Panc1 (cell line): Measurements from ENCODE around the gene STK17B. TPM values are rescaled to one million over a fixed set of nuclear protein-coding genes. Genes with fewer than 3 reads are reported as not detected.

ENCODE experiments used
- ATAC-seq: fragments of 200-7000 bp; cut with Tn5 transposase; 2 replicates; pipeline ENCODE4 v1.9.1; 2020; ENCODE audit warnings: mild to moderate bottlenecking, moderate library complexity
- BruUV-seq: library from RNA; stranded (reverse); fragments of 400-500 nt; replicated peaks from 2 replicates; lab custom pipeline; 2021; lab: Mats Ljungman, UMichigan
- CTCF ChIA-PET: fragments of 300-600 bp; sonication (Branson Sonifier 250); formaldehyde crosslinking; loops from one replicate; lab custom pipeline; 2022; ENCODE audit warnings: antibody characterized with exemption; lab: Charles Lee
- POLR2A ChIA-PET: fragments of 300-600 bp; sonication (Branson Sonifier 250); formaldehyde crosslinking; loops from one replicate; lab custom pipeline; 2022; ENCODE audit warnings: antibody characterized with exemption; lab: Charles Lee
- DNase-seq: peaks from one replicate; pipeline ENCODE4 v3.0.0-alpha.2; 2010; ENCODE audit warnings: low read depth, low spot score
- H3K27ac ChIP-seq: 2 replicates; pipeline ENCODE4 v1.5.1; 2011; ENCODE audit warnings: mild to moderate bottlenecking, low read length, inconsistent platforms
- H3K27me3 ChIP-seq: fragments of 200-500 bp; sonication (Bioruptor generic); 2 replicates; pipeline ENCODE4 v1.6.0; 2014; ENCODE audit warnings: low read length, inconsistent platforms; ENCODE audit not compliant: control insufficient read depth, insufficient read depth
- H3K36me3 ChIP-seq: fragments of 200-500 bp; sonication (Bioruptor generic); 2 replicates; pipeline ENCODE4 v1.5.1; 2014; ENCODE audit warnings: inconsistent platforms, mild to moderate bottlenecking, low read length, moderate library complexity; ENCODE audit not compliant: control insufficient read depth, insufficient read depth
- H3K4me1 ChIP-seq: 2 replicates; pipeline ENCODE4 v1.5.1; 2011; ENCODE audit warnings: inconsistent platforms, mild to moderate bottlenecking, low read length, moderate library complexity; ENCODE audit not compliant: control insufficient read depth, insufficient read depth
- H3K4me3 ChIP-seq, 2 experiments: 2 replicates each; pipeline ENCODE4 v1.5.1; 2011 to 2012; ENCODE audit warnings: low read depth in 2 of 2, low read length in 2 of 2, mild to moderate bottlenecking in 2 of 2, inconsistent platforms in 1 of 2, moderate library complexity in 1 of 2
- H3K9me3 ChIP-seq: fragments of 200-500 bp; sonication (Bioruptor generic); 2 replicates; pipeline ENCODE4 v1.5.1; 2014; ENCODE audit warnings: low read depth, mild to moderate bottlenecking, inconsistent platforms, low read length, moderate library complexity; ENCODE audit not compliant: control insufficient read depth, insufficient read depth
- POLR2AphosphoS5 ChIP-seq: IDR thresholded peaks from 2 replicates; pipeline ENCODE4 v1.6.1; 2012; ENCODE audit warnings: mild to moderate bottlenecking, low read depth, low read length, moderate library complexity
- SIN3A ChIP-seq: IDR thresholded peaks from 2 replicates; pipeline ENCODE4 v1.6.1; 2012; ENCODE audit warnings: low read depth, mild to moderate bottlenecking, low read length, moderate library complexity, borderline replicate concordance; ENCODE audit not compliant: insufficient read depth
- TCF7L2 ChIP-seq: IDR thresholded peaks from 2 replicates; pipeline ENCODE4 v1.6.1; 2011; ENCODE audit warnings: mild to moderate bottlenecking, low read depth, low read length, inconsistent platforms
- in situ Hi-C: cut with HindIII; loops from 2 replicates; pipeline ENCODE4 v1.10.0; 2016; ENCODE audit warnings: low sequenced_read_pairs, low pct_unique_long_range_greater_than_20kb
- intact Hi-C: fragments of 100-400 bp; cut with micrococcal nuclease; formaldehyde crosslinking; loops from one replicate; pipeline ENCODE4 v1.10.0; 2022; ENCODE audit not compliant: unreplicated experiment
- total RNA-seq: library from RNA; stranded (reverse); gene quantifications from one replicate; pipeline ENCODE4 v1.2.1, GENCODE V29; 2021; ENCODE audit not compliant: unreplicated experiment
- TF ChIP-seq, protein P1 (sequence below): fragments of 450-650 bp; IDR thresholded peaks from 2 replicates; pipeline ENCODE4 v1.5.1; 2017; ENCODE audit warnings: mild to moderate bottlenecking
- TF ChIP-seq, protein P2 (sequence below), 2 experiments: IDR thresholded peaks; 2 replicates each; pipeline ENCODE4 v1.6.1; 2011 to 2012; ENCODE audit warnings: low read depth in 2 of 2, control low read depth in 1 of 2, low read length in 1 of 2, mild to moderate bottlenecking in 1 of 2, moderate library complexity in 1 of 2; ENCODE audit not compliant: insufficient read depth in 1 of 2

The STK17B gene
- total RNA-seq, 1 experiment from 2014 or later, result 19.3 TPM

DNA sequence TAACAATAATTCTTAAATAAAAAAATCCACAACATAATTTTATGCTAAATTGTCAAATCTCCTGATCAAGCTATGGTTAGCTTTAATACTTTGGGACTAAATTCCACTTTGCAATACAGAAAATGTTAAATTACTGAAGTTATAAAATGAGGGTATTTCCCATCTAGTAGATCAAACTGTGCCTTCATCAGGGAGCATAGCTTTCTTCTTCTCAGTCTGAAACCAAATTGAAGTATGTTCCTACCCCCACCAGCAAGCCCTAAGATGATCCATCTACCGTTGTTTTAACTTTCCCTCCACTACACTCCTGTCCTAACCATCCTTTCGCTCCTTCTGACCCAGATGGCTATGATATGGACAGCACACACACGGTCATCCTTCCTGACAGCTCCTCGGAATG, 24.4 kb upstream of the STK17B start:
- ATAC-seq (no peak), DNase-seq (no peak)
- H3K36me3 ChIP-seq, result no peaks in the 10 kb centered on the region
- no peak overlapping the region for H3K27ac ChIP-seq
- no peaks in the 10 kb centered on the region for H3K4me1 ChIP-seq
- intact Hi-C loops (no loop called here), in situ Hi-C loops (no loop called here)
- ChIA-PET POLR2A (no interaction called here), CTCF (interaction anchor here (0.6 kb wide), 1 partner anchor 55 kb away, joined by 3 read pairs; no protein-coding TSS in a partner anchor)
- no peak overlapping the region for H3K4me3 ChIP-seq
- H3K9me3 ChIP-seq, result no peaks in the 10 kb centered on the region
- TF ChIP-seq TCF7L2 (no peak), SIN3A (no peak), POLR2AphosphoS5 (no peak)
- TF ChIP-seq, protein P1, sequence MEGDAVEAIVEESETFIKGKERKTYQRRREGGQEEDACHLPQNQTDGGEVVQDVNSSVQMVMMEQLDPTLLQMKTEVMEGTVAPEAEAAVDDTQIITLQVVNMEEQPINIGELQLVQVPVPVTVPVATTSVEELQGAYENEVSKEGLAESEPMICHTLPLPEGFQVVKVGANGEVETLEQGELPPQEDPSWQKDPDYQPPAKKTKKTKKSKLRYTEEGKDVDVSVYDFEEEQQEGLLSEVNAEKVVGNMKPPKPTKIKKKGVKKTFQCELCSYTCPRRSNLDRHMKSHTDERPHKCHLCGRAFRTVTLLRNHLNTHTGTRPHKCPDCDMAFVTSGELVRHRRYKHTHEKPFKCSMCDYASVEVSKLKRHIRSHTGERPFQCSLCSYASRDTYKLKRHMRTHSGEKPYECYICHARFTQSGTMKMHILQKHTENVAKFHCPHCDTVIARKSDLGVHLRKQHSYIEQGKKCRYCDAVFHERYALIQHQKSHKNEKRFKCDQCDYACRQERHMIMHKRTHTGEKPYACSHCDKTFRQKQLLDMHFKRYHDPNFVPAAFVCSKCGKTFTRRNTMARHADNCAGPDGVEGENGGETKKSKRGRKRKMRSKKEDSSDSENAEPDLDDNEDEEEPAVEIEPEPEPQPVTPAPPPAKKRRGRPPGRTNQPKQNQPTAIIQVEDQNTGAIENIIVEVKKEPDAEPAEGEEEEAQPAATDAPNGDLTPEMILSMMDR, result no peak
- TF ChIP-seq, protein P2, sequence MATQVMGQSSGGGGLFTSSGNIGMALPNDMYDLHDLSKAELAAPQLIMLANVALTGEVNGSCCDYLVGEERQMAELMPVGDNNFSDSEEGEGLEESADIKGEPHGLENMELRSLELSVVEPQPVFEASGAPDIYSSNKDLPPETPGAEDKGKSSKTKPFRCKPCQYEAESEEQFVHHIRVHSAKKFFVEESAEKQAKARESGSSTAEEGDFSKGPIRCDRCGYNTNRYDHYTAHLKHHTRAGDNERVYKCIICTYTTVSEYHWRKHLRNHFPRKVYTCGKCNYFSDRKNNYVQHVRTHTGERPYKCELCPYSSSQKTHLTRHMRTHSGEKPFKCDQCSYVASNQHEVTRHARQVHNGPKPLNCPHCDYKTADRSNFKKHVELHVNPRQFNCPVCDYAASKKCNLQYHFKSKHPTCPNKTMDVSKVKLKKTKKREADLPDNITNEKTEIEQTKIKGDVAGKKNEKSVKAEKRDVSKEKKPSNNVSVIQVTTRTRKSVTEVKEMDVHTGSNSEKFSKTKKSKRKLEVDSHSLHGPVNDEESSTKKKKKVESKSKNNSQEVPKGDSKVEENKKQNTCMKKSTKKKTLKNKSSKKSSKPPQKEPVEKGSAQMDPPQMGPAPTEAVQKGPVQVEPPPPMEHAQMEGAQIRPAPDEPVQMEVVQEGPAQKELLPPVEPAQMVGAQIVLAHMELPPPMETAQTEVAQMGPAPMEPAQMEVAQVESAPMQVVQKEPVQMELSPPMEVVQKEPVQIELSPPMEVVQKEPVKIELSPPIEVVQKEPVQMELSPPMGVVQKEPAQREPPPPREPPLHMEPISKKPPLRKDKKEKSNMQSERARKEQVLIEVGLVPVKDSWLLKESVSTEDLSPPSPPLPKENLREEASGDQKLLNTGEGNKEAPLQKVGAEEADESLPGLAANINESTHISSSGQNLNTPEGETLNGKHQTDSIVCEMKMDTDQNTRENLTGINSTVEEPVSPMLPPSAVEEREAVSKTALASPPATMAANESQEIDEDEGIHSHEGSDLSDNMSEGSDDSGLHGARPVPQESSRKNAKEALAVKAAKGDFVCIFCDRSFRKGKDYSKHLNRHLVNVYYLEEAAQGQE (IDR thresholded peaks at IDR 0.05; ENCODE audit: insufficient read depth in 1 of 2, low read depth in 2 of 2, low read length in 1 of 2), result no peak
- BruUV-seq, result no TSS peak
- H3K27me3 ChIP-seq, result no peaks in the 10 kb centered on the region

DNA sequence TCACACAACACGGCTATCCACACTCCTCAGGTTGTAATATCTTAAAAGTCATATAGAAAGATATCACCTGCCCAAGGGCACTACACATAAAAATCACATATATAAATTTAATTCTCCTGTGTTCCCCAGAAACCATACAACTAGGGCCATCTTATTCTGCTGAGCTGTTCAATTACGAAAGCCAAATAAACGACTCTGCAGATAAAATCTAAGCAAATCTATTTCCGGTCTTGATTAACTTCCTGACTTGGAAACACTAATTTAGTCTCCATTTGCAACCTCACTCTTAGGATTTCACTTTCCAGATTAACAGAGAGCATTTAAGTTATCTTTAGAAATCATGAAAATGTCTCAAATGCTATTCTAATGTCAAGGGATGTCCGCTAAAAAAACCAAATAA, 23.9 kb upstream of the STK17B start:
- CTCF ChIA-PET, result no interaction called here
- ATAC-seq, result no peak
- no peaks in the 10 kb centered on the region for H3K36me3 ChIP-seq

More for the DNA sequence above, 23.9 kb upstream of the STK17B start:
- intact Hi-C loops, result no loop called here
- BruUV-seq, result no TSS peak
- H3K27ac ChIP-seq, result no peak overlapping the region
- no peaks in the 10 kb centered on the region for H3K9me3 ChIP-seq
- TF ChIP-seq TCF7L2 (no peak), SIN3A (no peak), POLR2AphosphoS5 (no peak)
- TF ChIP-seq, protein P1, result no peak
- TF ChIP-seq, protein P2 (IDR thresholded peaks at IDR 0.05; ENCODE audit: insufficient read depth in 1 of 2, low read depth in 2 of 2, low read length in 1 of 2), result no peak
- no peak for DNase-seq
- no peaks in the 10 kb centered on the region for H3K27me3 ChIP-seq
- no peaks in the 10 kb centered on the region for H3K4me1 ChIP-seq
- in situ Hi-C loops, result no loop called here
- POLR2A ChIA-PET, result no interaction called here
- no peak overlapping the region for H3K4me3 ChIP-seq
